Measurements from ENCODE around the gene SPIRE2. TPM values are rescaled to one million over a fixed set of nuclear protein-coding genes. Genes with fewer than 3 reads are reported as not detected.

The SPIRE2 gene
- total and polyA plus RNA-seq, 2 of the 13 experiments (the other 11 are each of a cell fraction or from before 2014, with no cell fraction given) = 13.3 to 37.5 TPM

DNA sequence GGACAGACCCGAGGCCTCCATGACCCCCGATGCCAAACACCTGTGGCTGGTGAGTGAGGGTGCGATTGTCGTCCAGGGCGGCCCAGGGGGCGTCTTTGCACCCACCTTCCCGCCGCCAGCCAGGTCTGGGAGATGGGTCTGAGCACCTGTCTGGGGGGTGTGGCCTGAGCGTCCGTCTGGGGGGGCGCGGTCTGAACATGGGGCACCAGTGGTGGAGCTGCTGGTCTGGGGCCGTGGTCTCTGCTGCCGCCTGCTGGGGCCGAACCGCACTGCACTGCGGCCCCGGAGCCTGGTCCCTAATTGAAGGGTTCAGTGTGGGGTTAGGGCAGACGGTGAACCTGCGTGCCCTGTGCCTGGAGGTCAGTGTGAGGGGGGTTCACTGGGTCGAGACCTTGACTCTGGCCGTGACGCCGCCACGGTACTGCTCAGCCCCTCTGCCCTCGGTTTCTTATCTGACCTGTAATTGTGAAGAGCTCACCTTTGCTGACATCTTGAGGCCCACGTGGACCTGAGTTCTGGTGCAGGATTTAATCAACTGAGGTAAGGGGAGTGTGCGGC, 32.6 kb downstream of the SPIRE2 start (continued):
- TF ChIP-seq, protein P1, sequence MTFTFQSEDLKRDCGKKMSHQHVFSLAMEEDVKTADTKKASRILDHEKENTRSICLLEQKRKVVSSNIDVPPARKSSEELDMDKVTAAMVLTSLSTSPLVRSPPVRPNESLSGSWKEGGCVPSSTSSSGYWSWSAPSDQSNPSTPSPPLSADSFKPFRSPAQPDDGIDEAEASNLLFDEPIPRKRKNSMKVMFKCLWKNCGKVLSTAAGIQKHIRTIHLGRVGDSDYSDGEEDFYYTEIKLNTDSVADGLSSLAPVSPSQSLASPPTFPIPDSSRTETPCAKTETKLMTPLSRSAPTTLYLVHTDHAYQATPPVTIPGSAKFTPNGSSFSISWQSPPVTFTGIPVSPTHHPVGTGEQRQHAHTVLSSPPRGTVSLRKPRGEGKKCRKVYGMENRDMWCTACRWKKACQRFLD (CRISPR knock-in tag; IDR thresholded peaks at IDR 0.05; ENCODE audit: borderline replicate concordance) = no peak
- TF ChIP-seq PLSCR1 (CRISPR knock-in tag; IDR thresholded peaks at IDR 0.05; ENCODE audit: borderline replicate concordance) (no peak), ARNT (IDR thresholded peaks at IDR 0.05) (no peak), GATAD2A (CRISPR knock-in tag; IDR thresholded peaks at IDR 0.05) (peak; percentile 34; the same call in 1 of the 2 replicates), ARID4A (CRISPR knock-in tag; IDR thresholded peaks at IDR 0.05; ENCODE audit: borderline replicate concordance) (peak; percentile 67), ZNF138 (CRISPR knock-in tag; IDR thresholded peaks at IDR 0.05; ENCODE audit: low read depth) (no peak), U2AF1 (optimal IDR thresholded peaks at IDR 0.05; ENCODE audit: low read depth, low read length) (no peak), ZNF282 (IDR thresholded peaks at IDR 0.05; ENCODE audit: partially characterized antibody) (no peak), LCORL (IDR thresholded peaks at IDR 0.05) (no peak), LCORL (CRISPR knock-in tag; IDR thresholded peaks at IDR 0.05) (peak; percentile 74), ZNF230 (CRISPR knock-in tag; IDR thresholded peaks at IDR 0.05) (no peak), ZBTB39 (CRISPR knock-in tag; IDR thresholded peaks at IDR 0.05) (no peak), ZNF556 (CRISPR knock-in tag; IDR thresholded peaks at IDR 0.05; ENCODE audit: borderline replicate concordance) (0 out of 2 replicates have a peak, but pooled peaks have one; percentile 35), MIXL1 (CRISPR knock-in tag; IDR thresholded peaks at IDR 0.05) (0 out of 2 replicates have a peak, but pooled peaks have one; percentile 31), FOXC1 (CRISPR knock-in tag; IDR thresholded peaks at IDR 0.05; ENCODE audit: borderline replicate concordance) (0 out of 2 replicates have a peak, but pooled peaks have one; percentile 44), ZFYVE20 (CRISPR knock-in tag; IDR thresholded peaks at IDR 0.05; ENCODE audit: borderline replicate concordance, low read depth) (no peak), NCOR1 (IDR thresholded peaks at IDR 0.05; ENCODE audit: borderline replicate concordance, low read length) (no peak), TOE1 (CRISPR knock-in tag; IDR thresholded peaks at IDR 0.05) (no peak), ZNF335 (CRISPR knock-in tag; IDR thresholded peaks at IDR 0.05) (0 out of 2 replicates have a peak, but pooled peaks have one; percentile 32), ZUFSP (CRISPR knock-in tag; IDR thresholded peaks at IDR 0.05; ENCODE audit: borderline replicate concordance) (no peak)

Data from HepG2 (cell line).